Keratinocyte (primary cell): ENCODE data around the gene GTF2IRD1. TPM values are rescaled to one million over a fixed set of nuclear protein-coding genes. Genes with fewer than 3 reads are reported as not detected.

Source experiments
- DNase-seq: peaks from one replicate; pipeline ENCODE4 v3.0.0-alpha.2; 2011; ENCODE audit warnings: low read depth, missing footprints, low spot score
- FAIRE-seq: peaks from 2 replicates; lab custom pipeline; 2011; peaks lifted over from hg19 to GRCh38; lab: Jason Lieb, UNC
- H2AFZ ChIP-seq: 2 replicates; pipeline ENCODE4 v1.6.0; 2012; ENCODE audit warnings: low read length, control low read depth, inconsistent platforms; ENCODE audit not compliant: control insufficient read depth
- H3K27ac ChIP-seq: 2 replicates; pipeline ENCODE4 v1.5.1; 2011; ENCODE audit warnings: low read length; ENCODE audit not compliant: control insufficient read depth, insufficient read depth
- H3K27me3 ChIP-seq: 3 replicates; pipeline ENCODE4 v1.6.0; 2011; ENCODE audit warnings: low read length; ENCODE audit not compliant: control insufficient read depth, insufficient read depth; ENCODE audit errors: extremely low read depth
- H3K36me3 ChIP-seq, 2 experiments: 2 replicates in 1 of 2; 3 replicates in 1 of 2; pipeline ENCODE4 v1.5.1; 2011; ENCODE audit warnings: low read length in 2 of 2, mild to moderate bottlenecking in 1 of 2; ENCODE audit not compliant: control insufficient read depth in 2 of 2, insufficient read depth in 2 of 2; ENCODE audit errors: extremely low read depth in 1 of 2
- H3K4me1 ChIP-seq: 3 replicates; pipeline ENCODE4 v1.5.1; 2011; ENCODE audit warnings: low read length; ENCODE audit not compliant: control insufficient read depth, insufficient read depth; ENCODE audit errors: extremely low read depth
- H3K4me2 ChIP-seq: 3 replicates; pipeline ENCODE4 v1.6.0; 2011; ENCODE audit warnings: low read depth, low read length; ENCODE audit not compliant: control insufficient read depth, insufficient read depth; ENCODE audit errors: extremely low read depth
- H3K4me3 ChIP-seq, 3 experiments: fragments of 200-600 bp in 1 of 3; sonication (generic) in 1 of 3; 2 replicates in 2 of 3; 3 replicates in 1 of 3; pipeline ENCODE4 v1.5.1; 2011 to 2016; ENCODE audit warnings: low read length in 3 of 3, mild to moderate bottlenecking in 3 of 3, control low read depth in 2 of 3, inconsistent platforms in 1 of 3, low read depth in 1 of 3, mixed read lengths in 1 of 3, mixed run types in 1 of 3, moderate library complexity in 1 of 3; ENCODE audit not compliant: control insufficient read depth in 2 of 3, insufficient read depth in 2 of 3; ENCODE audit errors: extremely low read depth in 1 of 3
- H3K79me2 ChIP-seq: 2 replicates; pipeline ENCODE4 v1.6.0; 2012; ENCODE audit warnings: low read length; ENCODE audit not compliant: control insufficient read depth, insufficient read depth
- H3K9ac ChIP-seq: 3 replicates; pipeline ENCODE4 v1.6.0; 2011; ENCODE audit warnings: low read length; ENCODE audit not compliant: control insufficient read depth, insufficient read depth; ENCODE audit errors: extremely low read depth
- H3K9me1 ChIP-seq: 3 replicates; pipeline ENCODE4 v1.6.0; 2011; ENCODE audit warnings: low read length; ENCODE audit not compliant: control insufficient read depth, insufficient read depth; ENCODE audit errors: extremely low read depth
- H3K9me3 ChIP-seq: 2 replicates; pipeline ENCODE4 v1.5.1; 2012; ENCODE audit warnings: low read depth, low read length; ENCODE audit not compliant: control insufficient read depth
- H4K20me1 ChIP-seq: 3 replicates; pipeline ENCODE4 v1.6.0; 2011; ENCODE audit warnings: low read length; ENCODE audit not compliant: control insufficient read depth, insufficient read depth; ENCODE audit errors: extremely low read depth
- EZH2 ChIP-seq: IDR thresholded peaks from one replicate; pipeline ENCODE4 v1.6.1; 2012; ENCODE audit warnings: inconsistent platforms, mild to moderate bottlenecking, low read length, moderate library complexity
- dilution Hi-C: fragments of 300-500 bp; cut with MboI; formaldehyde crosslinking; loops from one replicate; pipeline ENCODE4 v1.7.0; 2020; ENCODE audit warnings: low sequenced_read_pairs; ENCODE audit not compliant: extremely low pct_ligation_motif_present
- polyA plus RNA-seq, 5 experiments: library from polyadenylated mRNA; depleted of rRNA in 3 of 5; stranded (reverse) in 3 of 5; stranded (forward) in 1 of 5; unstranded in 1 of 5; fragments of >200 nt; gene quantifications; 1 replicate in 1 of 5; 2 replicates in 3 of 5; 3 replicates in 1 of 5; pipeline versions ENCODE4 v1.2.1 to v1.2.3, GENCODE V29; 2011 to 2012; ENCODE audit warnings: missing spikeins in 2 of 5, low read depth in 1 of 5, low replicate concordance in 1 of 5
- TF ChIP-seq, protein P1 (sequence below), 3 experiments: IDR thresholded peaks in 1 of 3; conservative IDR thresholded peaks in 1 of 3; optimal IDR thresholded peaks in 1 of 3; 2 replicates in 2 of 3; 3 replicates in 1 of 3; pipeline versions ENCODE3 to v1.5.1; 2011; ENCODE audit warnings: low read length in 3 of 3, mild to moderate bottlenecking in 3 of 3, moderate library complexity in 2 of 3, control low read depth in 1 of 3, inconsistent platforms in 1 of 3; ENCODE audit not compliant: insufficient read depth in 2 of 3; ENCODE audit errors: extremely low read depth in 1 of 3

GTF2IRD1 gene
- polyA plus RNA-seq, 1 donor (not counting 4 experiments of a cell fraction or from before 2014, with no cell fraction given) = 19.4 TPM

GRCh38 chr7:74627661-74628411, 174.1 kb downstream of the GTF2IRD1 start:
- TF ChIP-seq EZH2 = no peak
- TF ChIP-seq, protein P1, sequence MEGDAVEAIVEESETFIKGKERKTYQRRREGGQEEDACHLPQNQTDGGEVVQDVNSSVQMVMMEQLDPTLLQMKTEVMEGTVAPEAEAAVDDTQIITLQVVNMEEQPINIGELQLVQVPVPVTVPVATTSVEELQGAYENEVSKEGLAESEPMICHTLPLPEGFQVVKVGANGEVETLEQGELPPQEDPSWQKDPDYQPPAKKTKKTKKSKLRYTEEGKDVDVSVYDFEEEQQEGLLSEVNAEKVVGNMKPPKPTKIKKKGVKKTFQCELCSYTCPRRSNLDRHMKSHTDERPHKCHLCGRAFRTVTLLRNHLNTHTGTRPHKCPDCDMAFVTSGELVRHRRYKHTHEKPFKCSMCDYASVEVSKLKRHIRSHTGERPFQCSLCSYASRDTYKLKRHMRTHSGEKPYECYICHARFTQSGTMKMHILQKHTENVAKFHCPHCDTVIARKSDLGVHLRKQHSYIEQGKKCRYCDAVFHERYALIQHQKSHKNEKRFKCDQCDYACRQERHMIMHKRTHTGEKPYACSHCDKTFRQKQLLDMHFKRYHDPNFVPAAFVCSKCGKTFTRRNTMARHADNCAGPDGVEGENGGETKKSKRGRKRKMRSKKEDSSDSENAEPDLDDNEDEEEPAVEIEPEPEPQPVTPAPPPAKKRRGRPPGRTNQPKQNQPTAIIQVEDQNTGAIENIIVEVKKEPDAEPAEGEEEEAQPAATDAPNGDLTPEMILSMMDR (optimal IDR thresholded peaks at IDR 0.05 in 1 of 3, IDR thresholded peaks at IDR 0.05 in 1 of 3, conservative IDR thresholded peaks at IDR 0.05 in 1 of 3; ENCODE audit: extremely low read depth in 1 of 3, insufficient read depth in 2 of 3, low read length in 3 of 3) = no peak
- Histone ChIP-seq H3K4me1 (no peaks in the 10 kb centered on the region), H3K4me2 (no peak overlapping the region), H3K9ac (no peak overlapping the region), H3K27me3 (no peaks in the 10 kb centered on the region), H4K20me1 (no peaks in the 10 kb centered on the region), H3K9me3 (no peaks in the 10 kb centered on the region), H2AFZ (peak overlapping the region; percentile 26), H3K27ac (no peak overlapping the region), H3K4me3 (no peak overlapping the region), H3K9me1 (no peaks in the 10 kb centered on the region), H3K79me2 (no peaks in the 10 kb centered on the region), H3K36me3 (no peaks in the 10 kb centered on the region)
- dilution Hi-C loops = no loop called here
- DNase-seq (no peak), FAIRE-seq (no peak)

DNA sequence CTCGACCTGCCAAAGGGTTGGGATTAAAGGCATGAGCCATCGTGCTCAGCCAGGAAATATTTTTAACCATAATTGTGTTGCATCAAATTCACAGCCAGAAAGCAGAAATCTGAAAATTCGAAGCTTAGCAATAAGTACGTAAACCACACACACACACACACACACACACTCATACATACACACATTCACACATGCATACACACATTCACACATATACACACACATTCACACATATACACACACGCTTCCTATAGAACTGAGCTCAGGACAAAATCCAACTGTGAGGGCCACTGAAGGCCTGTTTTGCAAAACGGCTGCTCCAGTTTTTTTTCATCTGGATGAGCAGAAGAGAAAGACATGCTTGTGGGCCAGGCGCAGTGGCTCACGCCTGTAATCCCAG, 178.8 kb downstream of the GTF2IRD1 start:
- H4K20me1 ChIP-seq = no peaks in the 10 kb centered on the region
- no peak overlapping the region for H3K4me3 ChIP-seq
- TF ChIP-seq, protein P1 (optimal IDR thresholded peaks at IDR 0.05 in 1 of 3, IDR thresholded peaks at IDR 0.05 in 1 of 3, conservative IDR thresholded peaks at IDR 0.05 in 1 of 3; ENCODE audit: extremely low read depth in 1 of 3, insufficient read depth in 2 of 3, low read length in 3 of 3) = no peak
- no peak for TF ChIP-seq EZH2
- FAIRE-seq = no peak
- no peak overlapping the region for H3K9ac ChIP-seq
- no peaks in the 10 kb centered on the region for H3K9me1 ChIP-seq
- no peaks in the 10 kb centered on the region for H3K79me2 ChIP-seq
- DNase-seq = no peak
- dilution Hi-C loops = no loop called here
- H3K4me1 ChIP-seq = peaks cover 16% of the 10 kb centered on the region
- H3K36me3 ChIP-seq = no peaks in the 10 kb centered on the region
- no peak overlapping the region for H3K27ac ChIP-seq
- no peaks in the 10 kb centered on the region for H3K27me3 ChIP-seq
- H3K9me3 ChIP-seq = no peaks in the 10 kb centered on the region
- no peak overlapping the region for H2AFZ ChIP-seq
- H3K4me2 ChIP-seq = no peak overlapping the region
